Progenitor cell of endocrine pancreas (in vitro differentiated cells): ENCODE results near the gene C11orf42. TPM values are rescaled to one million over a fixed set of nuclear protein-coding genes. Genes with fewer than 3 reads are reported as not detected.
A peak's percentile ranks its signal among the peaks of the same experiment; 100 is the strongest.

Experiments
- DNase-seq: peaks from one replicate; pipeline ENCODE4 v3.0.0; 2021; ENCODE audit warnings: low spot score; ENCODE audit not compliant: unreplicated experiment
- H3K27ac Mint-ChIP-seq: 2 replicates; pipeline ENCODE4 v1.8.0; 2021; ENCODE audit warnings: mild to moderate bottlenecking, moderate library complexity, mixed read lengths
- H3K27me3 Mint-ChIP-seq: 2 replicates; pipeline ENCODE4 v1.8.0; 2021; ENCODE audit warnings: mixed read lengths
- H3K36me3 Mint-ChIP-seq: 2 replicates; pipeline ENCODE4 v1.8.0; 2022; ENCODE audit warnings: mixed read lengths; ENCODE audit not compliant: insufficient read depth
- H3K4me1 Mint-ChIP-seq: 2 replicates; pipeline ENCODE4 v1.8.0; 2021; ENCODE audit warnings: low read depth, mixed read lengths
- H3K4me3 Mint-ChIP-seq: 2 replicates; pipeline ENCODE4 v1.8.0; 2021; ENCODE audit warnings: low read depth, mild to moderate bottlenecking, moderate library complexity, mixed read lengths
- H3K9me3 Mint-ChIP-seq: 2 replicates; pipeline ENCODE4 v1.8.0; 2021; ENCODE audit warnings: low read depth, mixed read lengths
- CTCF ChIP-seq: fragments of 200-600 bp; sonication (generic); IDR thresholded peaks from one replicate; pipeline ENCODE4 v1.5.0; 2021; ENCODE audit warnings: antibody characterized with exemption, mild to moderate bottlenecking; ENCODE audit not compliant: unreplicated experiment
- total RNA-seq: library from RNA; stranded (reverse); gene quantifications from 2 replicates; pipeline ENCODE4 v1.2.1, GENCODE V29; 2021

Gene C11orf42
- total RNA-seq, 1 donor from 2014 or later, result not detected

- peaks cover 13% of the 10 kb centered on the region for H3K36me3 Mint-ChIP-seq
- no peak overlapping the region for H3K4me3 Mint-ChIP-seq
- H3K27me3 Mint-ChIP-seq, result no peaks in the 10 kb centered on the region
- H3K9me3 Mint-ChIP-seq, result no peaks in the 10 kb centered on the region
- H3K27ac Mint-ChIP-seq, result no peak overlapping the region
- DNase-seq, result no peak
- TF ChIP-seq CTCF, result no peak
- H3K4me1 Mint-ChIP-seq, result no peaks in the 10 kb centered on the region
Measured at GRCh38 chr11:6219359-6219758, 14.0 kb downstream of the C11orf42 start.

- H3K4me3 Mint-ChIP-seq, result no peak overlapping the region
- TF ChIP-seq CTCF, result no peak
- no peak overlapping the region for H3K27ac Mint-ChIP-seq
- no peak for DNase-seq
- no peaks in the 10 kb centered on the region for H3K27me3 Mint-ChIP-seq
- peaks cover 10% of the 10 kb centered on the region for H3K36me3 Mint-ChIP-seq
- no peaks in the 10 kb centered on the region for H3K9me3 Mint-ChIP-seq
- H3K4me1 Mint-ChIP-seq, result peaks cover 9% of the 10 kb centered on the region
Measured at GRCh38 chr11:6223854-6224253, 18.5 kb downstream of the C11orf42 start.

- peaks cover 9% of the 10 kb centered on the region for H3K4me1 Mint-ChIP-seq
- H3K4me3 Mint-ChIP-seq, result no peak overlapping the region
- no peak overlapping the region for H3K27ac Mint-ChIP-seq
- no peaks in the 10 kb centered on the region for H3K9me3 Mint-ChIP-seq
- no peak for DNase-seq
- TF ChIP-seq CTCF, result no peak
- H3K27me3 Mint-ChIP-seq, result no peaks in the 10 kb centered on the region
- H3K36me3 Mint-ChIP-seq, result peaks cover 10% of the 10 kb centered on the region
Measured at GRCh38 chr11:6224421-6224820, 19.1 kb downstream of the C11orf42 start.

GRCh38 chr11:6225024-6225423 lies 19.7 kb downstream of the C11orf42 start:
- Mint-ChIP-seq H3K27ac (no peak overlapping the region), H3K36me3 (peaks cover 10% of the 10 kb centered on the region), H3K4me3 (no peak overlapping the region), H3K4me1 (peaks cover 9% of the 10 kb centered on the region), H3K9me3 (no peaks in the 10 kb centered on the region), H3K27me3 (no peaks in the 10 kb centered on the region)
- no peak for DNase-seq
- TF ChIP-seq CTCF, result no peak

GRCh38 chr11:6225896-6226295 lies 20.5 kb downstream of the C11orf42 start:
- Mint-ChIP-seq H3K36me3 (peaks cover 10% of the 10 kb centered on the region), H3K4me3 (no peak overlapping the region), H3K9me3 (no peaks in the 10 kb centered on the region), H3K27me3 (no peaks in the 10 kb centered on the region), H3K27ac (peak overlapping the region; percentile 14), H3K4me1 (peaks cover 9% of the 10 kb centered on the region)
- TF ChIP-seq CTCF, result no peak
- no peak for DNase-seq
